Kidney (tissue), 14 donors: ENCODE data around the gene PPT2. TPM values are rescaled to one million over a fixed set of nuclear protein-coding genes. Genes with fewer than 3 reads are reported as not detected.
A peak's percentile ranks its signal among the peaks of the same experiment; 100 is the strongest.

Experiments used
- DNase-seq, 5 donors: peaks; one replicate each; pipeline ENCODE4 v3.0.0-alpha.2; 2013 to 2020
- FAIRE-seq: peaks from 2 replicates; lab custom pipeline; 2012; peaks lifted over from hg19 to GRCh38; lab: Jason Lieb, UNC
- H3K27ac ChIP-seq, 2 donors: one replicate each; pipeline ENCODE4 v1.7.0; 2013; ENCODE audit warnings: low read depth in 2 of 2, low read length in 2 of 2, inconsistent platforms in 1 of 2
- H3K27me3 ChIP-seq: one replicate; pipeline ENCODE4 v1.7.1; 2013; ENCODE audit warnings: low read length, inconsistent platforms; ENCODE audit not compliant: control insufficient read depth, insufficient read depth
- H3K36me3 ChIP-seq, 3 donors: one replicate each; pipeline versions ENCODE4 v1.7.0 to v1.7.1; 2013; ENCODE audit warnings: low read length in 3 of 3, control low read depth in 1 of 3, inconsistent platforms in 1 of 3; ENCODE audit not compliant: insufficient read depth in 3 of 3, control insufficient read depth in 2 of 3
- H3K4me1 ChIP-seq, 3 donors: one replicate each; pipeline versions ENCODE4 v1.7.0 to v1.7.1; 2013; ENCODE audit warnings: low read length in 3 of 3, inconsistent platforms in 1 of 3, low read depth in 1 of 3; ENCODE audit not compliant: control insufficient read depth in 2 of 3, insufficient read depth in 2 of 3
- H3K4me3 ChIP-seq, 3 donors: one replicate each; pipeline versions ENCODE4 v1.7.0 to v1.8.1; 2013; ENCODE audit warnings: low read length in 3 of 3, control low read depth in 1 of 3, inconsistent platforms in 1 of 3
- H3K9ac ChIP-seq, 3 donors: one replicate each; pipeline versions ENCODE4 v1.7.0 to v1.7.1; 2013; ENCODE audit warnings: low read length in 3 of 3, control low read depth in 1 of 3, inconsistent platforms in 1 of 3
- H3K9me3 ChIP-seq, 3 donors: one replicate each; pipeline versions ENCODE4 v1.7.0 to v1.7.1; 2013; ENCODE audit warnings: low read length in 3 of 3, control low read depth in 1 of 3, inconsistent platforms in 1 of 3; ENCODE audit not compliant: control insufficient read depth in 2 of 3, insufficient read depth in 1 of 3
- CTCF ChIP-seq: IDR thresholded peaks from 3 replicates; pipeline ENCODE4 v1.5.1; 2012; ENCODE audit warnings: mild to moderate bottlenecking, moderate library complexity, borderline replicate concordance; ENCODE audit not compliant: insufficient read depth; ENCODE audit errors: extremely low read depth
- intact Hi-C: fragments of 100-400 bp; cut with DNase I; formaldehyde crosslinking; loops from one replicate; pipeline ENCODE4 v1.11.1; 2022
- polyA plus RNA-seq: library from polyadenylated mRNA; stranded (reverse); fragments of 350-450 nt; fragmentation: Illumina TruSeq; extraction: RNeasy Lipid Tissue Mini Kit (QIAGEN cat#74804); gene quantifications from one replicate; pipeline ENCODE4 v1.2.3, GENCODE V29; 2014; ENCODE audit warnings: low read depth, low replicate concordance; ENCODE audit not compliant: insufficient read depth
- total RNA-seq: library from RNA; stranded (reverse); fragmentation: NEBNext Ultra II Directional; extraction: Animal tissue kit (Norgen Biotek cat#: 25700); gene quantifications from one replicate; pipeline ENCODE4 v1.2.1, GENCODE V29; 2021
- donor health status: control.
- donor health status: control.
- donor health status: control.
- donor health status: control.
- donor health status: control.
- donor health status: DM: yes; HTN: yes; CAD: no.
- donor health status: Normal renal cell carcinoma (clear cell type).

PPT2 gene
- total and polyA plus RNA-seq, 2 donors from 2014 or later, result 20.3 to 23.0 TPM

- TF ChIP-seq CTCF, result no peak
- H3K9ac ChIP-seq, result no peak overlapping the region
- no peak overlapping the region for H3K27ac ChIP-seq
- no peak for FAIRE-seq
- H3K4me1 ChIP-seq, result peaks cover 2 to 12% (median 6%) of the 10 kb centered on the region in 3 donors
- H3K27me3 ChIP-seq, result no peaks in the 10 kb centered on the region
- intact Hi-C loops, result no loop called here
- H3K4me3 ChIP-seq, result no peak overlapping the region
- H3K36me3 ChIP-seq, result peaks cover 5 to 22% (median 12%) of the 10 kb centered on the region in 3 donors
- H3K9me3 ChIP-seq, result no peaks in the 10 kb centered on the region
- no peak for DNase-seq
Observed at GRCh38 chr6:32158052-32158451, 4.1 kb downstream of the PPT2 start.

DNA sequence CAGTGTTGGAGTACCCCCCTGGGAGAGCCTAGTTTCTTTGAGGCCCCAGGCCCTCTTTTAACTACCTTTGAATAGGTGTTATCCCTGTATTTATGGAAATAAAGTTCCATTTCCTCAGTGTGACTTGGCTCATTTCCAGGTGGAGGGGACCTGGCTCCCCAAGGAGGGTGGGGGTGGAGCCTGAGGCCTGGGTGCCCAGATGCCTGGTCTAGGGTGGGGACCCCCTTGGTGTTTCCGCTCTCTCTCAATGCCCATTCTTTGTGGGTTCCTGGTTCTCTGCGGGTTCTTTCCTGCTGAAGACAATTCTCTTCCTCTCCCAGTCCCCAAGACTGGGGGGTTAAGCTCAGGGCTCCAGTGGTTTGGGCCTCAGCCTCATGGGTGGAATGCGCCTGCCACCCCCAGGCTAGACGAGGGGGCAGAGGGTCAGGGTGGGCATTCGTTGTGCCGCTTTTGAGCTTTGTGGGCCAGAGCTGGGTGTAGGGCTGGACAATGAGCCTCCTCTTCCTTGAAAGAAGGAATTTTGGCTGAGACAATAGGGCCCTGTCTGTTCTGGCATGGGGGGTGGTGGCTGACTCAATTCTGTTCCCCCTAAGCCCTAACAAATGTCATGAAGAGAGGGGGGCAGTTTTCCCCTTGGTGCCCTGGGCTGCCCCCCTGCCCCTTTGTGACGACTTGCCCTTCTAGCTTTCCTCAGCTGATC, 9.8 kb downstream of the PPT2 start:
- peak overlapping the region in 1 of 2 donors; percentile 22 for H3K27ac ChIP-seq
- H3K4me1 ChIP-seq, result no peaks in the 10 kb centered on the region
- DNase-seq (peak in 1 of 5 donors; percentile 67), FAIRE-seq (no peak)
- intact Hi-C loops, result no loop called here
- TF ChIP-seq CTCF, result no peak
- H3K9ac ChIP-seq, result no peak overlapping the region
- no peak overlapping the region for H3K4me3 ChIP-seq
- no peaks in the 10 kb centered on the region for H3K27me3 ChIP-seq
- no peaks in the 10 kb centered on the region for H3K9me3 ChIP-seq
- H3K36me3 ChIP-seq, result peaks cover 0 to 12% (median under 1%) of the 10 kb centered on the region in 3 donors

- FAIRE-seq, result no peak
- no peak within 1 kb of the TSS for H3K9ac ChIP-seq
- no peak for DNase-seq
- H3K4me3 ChIP-seq, result no peak within 1 kb of the TSS
- H3K27me3 ChIP-seq, result no peaks in the 10 kb centered on the region
- H3K36me3 ChIP-seq, result peaks cover 0 to 16% (median 0%) of the 10 kb centered on the region in 3 donors
- no peaks in the 10 kb centered on the region for H3K4me1 ChIP-seq
- intact Hi-C loops, result no loop called here
- TF ChIP-seq CTCF, result no peak
- H3K27ac ChIP-seq, result peak within 1 kb of the TSS in 1 of 2 donors; percentile 22
- H3K9me3 ChIP-seq, result no peaks in the 10 kb centered on the region
Observed at GRCh38 chr6:32164295-32164694, 10.4 kb downstream of the PPT2 start, which contains the start of gene EGFL8. Gene EGFL8, plus strand, starts transcription at chr6:32164595. Its CDS starts 1,571 bp downstream, at chr6:32166166.
